ENCODE measurements around the gene MARS1.
"Not testable (repeated sequence)": the region's sequence is repeated elsewhere in the genome, so short reads cannot be mapped to it uniquely, and the experiment has no call there.

Gene MARS1

GRCh38 chr12:57512665-57513064, 24.8 kb downstream of the MARS1 start:
- H3K36me3 ChIP-seq (ENCODE audit: control insufficient read depth, insufficient read depth, low read length): peaks cover 88% of the 10 kb centered on the region
- H3K27ac ChIP-seq (ENCODE audit: low read depth, low read length, severe bottlenecking): no peak overlapping the region
- no peaks in the 10 kb centered on the region for H3K9me3 ChIP-seq (ENCODE audit: control insufficient read depth, low read length)
- peaks cover 13% of the 10 kb centered on the region for H3K4me1 ChIP-seq (ENCODE audit: control insufficient read depth, insufficient read depth, low read length, poor library complexity, severe bottlenecking)
- H3K4me3 ChIP-seq (ENCODE audit: extremely low read depth, insufficient read depth, low read length, poor library complexity, severe bottlenecking): no peak overlapping the region
- 94 to 98% methylated on average over 6 of the region's 6 CpGs for WGBS, 2 experiments (ENCODE audit: insufficient coverage in 2 of 2)

DNA sequence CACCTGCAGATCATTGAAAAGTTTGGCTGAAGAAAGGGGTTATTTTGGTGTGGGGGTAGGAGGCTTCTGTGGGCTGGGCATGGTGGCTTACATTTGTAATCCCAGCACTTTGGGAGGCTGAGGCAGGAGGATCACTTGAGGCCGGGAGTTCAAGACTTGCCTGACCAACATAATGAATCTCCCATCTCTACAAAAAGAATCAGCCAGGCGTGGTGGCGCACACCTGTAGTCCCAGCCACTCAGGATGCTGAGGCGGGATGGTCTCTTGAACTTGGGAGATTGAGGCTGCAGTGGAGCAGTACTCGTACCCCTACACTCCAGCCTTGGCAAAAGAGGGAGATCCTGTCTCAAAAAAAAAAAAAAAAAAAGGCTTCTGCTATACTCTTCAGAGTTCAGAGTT, 25.4 kb downstream of the MARS1 start:
- peaks cover 94% of the 10 kb centered on the region for H3K36me3 ChIP-seq (ENCODE audit: control insufficient read depth, insufficient read depth, low read length)
- no peak overlapping the region for H3K27ac ChIP-seq (ENCODE audit: low read depth, low read length, severe bottlenecking)
- no peak overlapping the region for H3K4me3 ChIP-seq (ENCODE audit: extremely low read depth, insufficient read depth, low read length, poor library complexity, severe bottlenecking)
- peaks cover 20% of the 10 kb centered on the region for H3K4me1 ChIP-seq (ENCODE audit: control insufficient read depth, insufficient read depth, low read length, poor library complexity, severe bottlenecking)
- no peaks in the 10 kb centered on the region for H3K9me3 ChIP-seq (ENCODE audit: control insufficient read depth, low read length)
- WGBS, 2 experiments (ENCODE audit: insufficient coverage in 2 of 2): 100% methylated on average over 1 of the region's 5 CpGs

DNA sequence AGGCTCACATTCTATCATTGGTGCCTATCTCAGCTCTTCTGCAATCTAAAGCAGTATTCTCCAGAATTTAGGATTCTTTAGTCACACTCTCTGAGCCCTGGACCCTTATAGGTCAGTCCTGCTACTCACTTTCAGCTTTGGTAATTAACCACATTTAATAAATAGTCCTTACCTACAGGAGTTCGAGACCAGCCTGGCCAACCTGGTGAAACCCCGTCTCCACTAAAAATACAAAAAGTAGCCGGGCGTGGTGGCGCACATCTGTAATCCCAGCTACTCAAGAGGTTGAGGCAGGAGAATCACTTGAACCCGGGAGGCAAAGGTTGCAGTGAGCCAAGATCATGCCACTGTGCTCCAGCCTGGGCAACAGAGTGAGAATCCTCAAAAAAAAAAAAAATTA, 25.8 kb downstream of the MARS1 start:
- peaks cover 95% of the 10 kb centered on the region for H3K36me3 ChIP-seq (ENCODE audit: control insufficient read depth, insufficient read depth, low read length)
- peaks cover 22% of the 10 kb centered on the region for H3K4me1 ChIP-seq (ENCODE audit: control insufficient read depth, insufficient read depth, low read length, poor library complexity, severe bottlenecking)
- H3K9me3 ChIP-seq (ENCODE audit: control insufficient read depth, low read length); H3K27ac ChIP-seq (ENCODE audit: low read depth, low read length, severe bottlenecking); H3K4me3 ChIP-seq (ENCODE audit: extremely low read depth, insufficient read depth, low read length, poor library complexity, severe bottlenecking): not testable (repeated sequence)
- WGBS, 2 experiments (ENCODE audit: insufficient coverage in 2 of 2): 96% methylated on average over 6 of the region's 6 CpGs; no CpG with 5 or more reads in 1 of the 2 experiments

DNA sequence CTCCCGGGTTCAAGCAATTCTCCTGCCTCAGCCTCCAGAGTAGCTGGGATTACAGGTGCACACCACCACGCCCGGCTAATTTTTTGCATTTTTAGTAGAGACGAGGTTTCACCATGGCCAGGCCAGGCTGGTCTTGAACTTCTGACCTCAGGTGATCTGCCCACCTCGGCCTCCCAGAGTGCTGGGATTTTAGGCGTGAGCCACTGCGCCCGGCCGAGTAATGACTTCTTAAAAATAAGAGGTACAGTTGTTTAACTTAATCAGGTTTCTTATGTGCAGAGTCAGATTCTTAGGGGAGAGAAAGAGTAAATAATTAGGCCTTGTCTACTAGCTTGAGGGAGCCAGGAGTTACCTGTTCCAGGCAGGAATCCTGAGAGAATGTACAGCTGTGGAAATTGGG, 26.4 kb downstream of the MARS1 start:
- H3K9me3 ChIP-seq (ENCODE audit: control insufficient read depth, low read length); H3K4me3 ChIP-seq (ENCODE audit: extremely low read depth, insufficient read depth, low read length, poor library complexity, severe bottlenecking); H3K27ac ChIP-seq (ENCODE audit: low read depth, low read length, severe bottlenecking): not testable (repeated sequence)
- WGBS, 2 experiments (ENCODE audit: insufficient coverage in 2 of 2): 97% methylated on average over 8 to 9 of the region's 9 CpGs
- Histone ChIP-seq H3K4me1 (ENCODE audit: control insufficient read depth, insufficient read depth, low read length, poor library complexity, severe bottlenecking) (peaks cover 22% of the 10 kb centered on the region), H3K36me3 (ENCODE audit: control insufficient read depth, insufficient read depth, low read length) (peaks cover 96% of the 10 kb centered on the region)

DNA sequence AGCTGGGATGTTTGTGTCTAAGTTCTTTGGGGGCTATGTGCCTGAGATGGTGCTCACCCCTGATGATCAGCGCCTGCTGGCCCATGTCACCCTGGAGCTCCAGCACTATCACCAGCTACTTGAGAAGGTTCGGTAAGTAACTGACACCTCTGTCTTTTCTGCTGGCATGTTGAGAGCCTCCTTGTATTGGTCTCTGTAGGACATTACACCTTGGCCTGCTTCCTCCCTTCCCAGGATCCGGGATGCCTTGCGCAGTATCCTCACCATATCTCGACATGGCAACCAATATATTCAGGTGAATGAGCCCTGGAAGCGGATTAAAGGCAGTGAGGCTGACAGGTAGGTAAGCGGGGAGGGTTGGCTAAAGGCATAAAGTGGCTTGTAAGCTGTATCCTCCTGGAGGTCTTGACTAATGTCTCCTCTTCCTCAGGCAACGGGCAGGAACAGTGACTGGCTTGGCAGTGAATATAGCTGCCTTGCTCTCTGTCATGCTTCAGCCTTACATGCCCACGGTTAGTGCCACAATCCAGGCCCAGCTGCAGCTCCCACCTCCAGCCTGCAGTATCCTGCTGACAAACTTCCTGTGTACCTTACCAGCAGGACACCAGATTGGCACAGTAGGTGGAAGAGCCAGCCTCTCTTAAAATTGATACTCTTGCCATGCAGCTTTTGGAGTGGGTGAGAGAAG, 27.0 kb downstream of the MARS1 start:
- Histone ChIP-seq H3K4me1 (ENCODE audit: control insufficient read depth, insufficient read depth, low read length, poor library complexity, severe bottlenecking) (peaks cover 22% of the 10 kb centered on the region), H3K36me3 (ENCODE audit: control insufficient read depth, insufficient read depth, low read length) (peaks cover 95% of the 10 kb centered on the region), H3K4me3 (ENCODE audit: extremely low read depth, insufficient read depth, low read length, poor library complexity, severe bottlenecking) (no peak overlapping the region), H3K9me3 (ENCODE audit: control insufficient read depth, low read length) (no peaks in the 10 kb centered on the region), H3K27ac (ENCODE audit: low read depth, low read length, severe bottlenecking) (no peak overlapping the region)
- 97 to 100% methylated on average over 4 to 5 of the region's 9 CpGs for WGBS, 2 experiments (ENCODE audit: insufficient coverage in 2 of 2)

DNA sequence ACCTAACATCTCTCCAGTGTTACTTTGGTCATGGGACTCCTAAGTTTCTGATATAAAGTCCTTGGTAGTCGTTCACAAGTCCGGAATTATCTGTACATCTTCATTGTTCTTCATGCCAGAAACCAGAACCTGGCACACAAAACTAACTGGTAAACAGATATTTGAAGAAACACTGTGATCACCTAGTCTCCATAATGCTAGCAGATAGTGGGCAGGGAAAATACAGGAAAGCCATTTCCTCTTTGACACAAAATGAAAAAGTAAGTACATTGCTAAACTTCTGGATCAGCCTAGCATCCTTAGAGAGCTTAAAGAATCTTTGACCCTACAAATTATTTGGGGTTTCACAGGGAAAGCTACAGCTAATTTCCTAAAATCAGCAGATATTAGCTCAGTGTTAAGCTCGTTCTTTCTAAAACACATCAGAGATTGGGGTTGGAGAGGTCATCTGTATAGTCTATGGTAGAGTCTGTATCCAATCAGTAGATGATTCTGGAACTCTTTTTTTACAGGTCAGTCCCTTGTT, 27.6 kb downstream of the MARS1 start:
- Histone ChIP-seq H3K9me3 (ENCODE audit: control insufficient read depth, low read length) (no peaks in the 10 kb centered on the region), H3K4me1 (ENCODE audit: control insufficient read depth, insufficient read depth, low read length, poor library complexity, severe bottlenecking) (peaks cover 22% of the 10 kb centered on the region), H3K27ac (ENCODE audit: low read depth, low read length, severe bottlenecking) (peak overlapping the region; percentile 36), H3K36me3 (ENCODE audit: control insufficient read depth, insufficient read depth, low read length) (peaks cover 91% of the 10 kb centered on the region), H3K4me3 (ENCODE audit: extremely low read depth, insufficient read depth, low read length, poor library complexity, severe bottlenecking) (no peak overlapping the region)
- WGBS, 2 experiments (ENCODE audit: insufficient coverage in 2 of 2): 94% methylated on average over 2 of the region's 3 CpGs; no CpG with 5 or more reads in 1 of the 2 experiments

DNA sequence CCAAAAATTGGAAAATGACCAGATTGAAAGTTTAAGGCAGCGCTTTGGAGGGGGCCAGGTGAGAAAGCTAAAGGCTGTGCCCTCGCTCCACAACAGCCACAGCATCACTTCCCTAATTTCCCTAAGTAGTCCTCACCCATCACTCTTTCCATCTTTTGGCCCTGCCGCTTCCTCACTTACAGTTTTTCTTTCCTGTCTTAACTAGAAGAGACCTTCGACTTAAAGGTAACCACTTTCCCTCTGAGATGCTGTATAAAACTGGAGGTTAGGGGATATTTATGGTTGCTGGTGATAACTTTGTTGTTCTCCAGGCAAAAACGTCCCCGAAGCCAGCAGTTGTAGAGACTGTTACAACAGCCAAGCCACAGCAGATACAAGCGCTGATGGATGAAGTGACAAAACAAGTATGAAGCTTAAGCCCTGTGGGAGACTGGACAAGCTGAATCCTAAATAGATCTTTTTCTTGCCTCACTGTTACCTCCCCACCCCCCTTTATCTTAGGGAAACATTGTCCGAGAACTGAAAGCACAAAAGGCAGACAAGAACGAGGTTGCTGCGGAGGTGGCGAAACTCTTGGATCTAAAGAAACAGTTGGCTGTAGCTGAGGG, 28.2 kb downstream of the MARS1 start:
- peaks cover 85% of the 10 kb centered on the region for H3K36me3 ChIP-seq (ENCODE audit: control insufficient read depth, insufficient read depth, low read length)
- H3K27ac ChIP-seq (ENCODE audit: low read depth, low read length, severe bottlenecking): peak overlapping the region; percentile 36
- peaks cover 22% of the 10 kb centered on the region for H3K4me1 ChIP-seq (ENCODE audit: control insufficient read depth, insufficient read depth, low read length, poor library complexity, severe bottlenecking)
- 97% methylated on average over 8 to 9 of the region's 11 CpGs for WGBS, 2 experiments (ENCODE audit: insufficient coverage in 2 of 2)
- no peaks in the 10 kb centered on the region for H3K9me3 ChIP-seq (ENCODE audit: control insufficient read depth, low read length)
- H3K4me3 ChIP-seq (ENCODE audit: extremely low read depth, insufficient read depth, low read length, poor library complexity, severe bottlenecking): no peak overlapping the region

- Histone ChIP-seq H3K4me3 (ENCODE audit: extremely low read depth, insufficient read depth, low read length, poor library complexity, severe bottlenecking) (no peak overlapping the region), H3K9me3 (ENCODE audit: control insufficient read depth, low read length) (no peaks in the 10 kb centered on the region), H3K4me1 (ENCODE audit: control insufficient read depth, insufficient read depth, low read length, poor library complexity, severe bottlenecking) (peaks cover 28% of the 10 kb centered on the region), H3K27ac (ENCODE audit: low read depth, low read length, severe bottlenecking) (peak overlapping the region; percentile 71), H3K36me3 (ENCODE audit: control insufficient read depth, insufficient read depth, low read length) (peaks cover 79% of the 10 kb centered on the region)
- WGBS, 2 experiments (ENCODE audit: insufficient coverage in 2 of 2): 97 to 98% methylated on average over 8 to 9 of the region's 11 CpGs
These were observed 28.8 kb downstream of the MARS1 start for GRCh38 chr12:57516617-57517153.

DNA sequence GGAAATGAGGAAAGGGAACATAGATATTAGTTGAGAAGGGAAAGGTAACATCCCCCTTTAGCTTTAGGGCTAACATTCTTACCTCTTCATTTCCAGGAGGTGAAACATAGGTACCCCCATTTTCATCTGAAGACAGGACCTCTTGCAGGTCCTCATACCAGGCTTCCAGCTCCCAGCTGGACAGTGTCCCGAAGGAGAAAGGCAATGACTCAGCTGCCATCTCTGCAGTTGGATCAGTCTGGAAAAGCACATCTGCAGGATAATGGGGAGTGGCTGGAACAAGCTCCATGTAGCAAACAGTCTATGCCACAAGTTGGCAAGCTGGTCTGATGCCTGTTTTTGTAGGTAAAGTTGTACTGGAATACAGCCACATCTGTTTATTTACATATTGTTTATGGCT, 29.3 kb downstream of the MARS1 start:
- no peaks in the 10 kb centered on the region for H3K9me3 ChIP-seq (ENCODE audit: control insufficient read depth, low read length)
- peaks cover 33% of the 10 kb centered on the region for H3K4me1 ChIP-seq (ENCODE audit: control insufficient read depth, insufficient read depth, low read length, poor library complexity, severe bottlenecking)

GRCh38 chr12:57517718-57518117, 29.9 kb downstream of the MARS1 start:
- H3K4me1 ChIP-seq (ENCODE audit: control insufficient read depth, insufficient read depth, low read length, poor library complexity, severe bottlenecking): peaks cover 34% of the 10 kb centered on the region
- peak overlapping the region; percentile 71 for H3K27ac ChIP-seq (ENCODE audit: low read depth, low read length, severe bottlenecking)
- H3K9me3 ChIP-seq (ENCODE audit: control insufficient read depth, low read length); H3K4me3 ChIP-seq (ENCODE audit: extremely low read depth, insufficient read depth, low read length, poor library complexity, severe bottlenecking): not testable (repeated sequence)
- 84 to 90% methylated on average over 8 to 10 of the region's 10 CpGs for WGBS, 2 experiments (ENCODE audit: insufficient coverage in 2 of 2)
- H3K36me3 ChIP-seq (ENCODE audit: control insufficient read depth, insufficient read depth, low read length): peaks cover 68% of the 10 kb centered on the region

More for the DNA sequence above, 29.3 kb downstream of the MARS1 start:
- peak overlapping the region; percentile 71 for H3K27ac ChIP-seq (ENCODE audit: low read depth, low read length, severe bottlenecking)
- H3K4me3 ChIP-seq (ENCODE audit: extremely low read depth, insufficient read depth, low read length, poor library complexity, severe bottlenecking): no peak overlapping the region
- peaks cover 74% of the 10 kb centered on the region for H3K36me3 ChIP-seq (ENCODE audit: control insufficient read depth, insufficient read depth, low read length)
- 91 to 100% methylated on average over 1 of the region's 1 CpG for WGBS, 2 experiments (ENCODE audit: insufficient coverage in 2 of 2)

All from mesodermal cell (in vitro differentiated cells).